ENCODE results near the gene PIP4K2A.

PIP4K2A gene

DNA sequence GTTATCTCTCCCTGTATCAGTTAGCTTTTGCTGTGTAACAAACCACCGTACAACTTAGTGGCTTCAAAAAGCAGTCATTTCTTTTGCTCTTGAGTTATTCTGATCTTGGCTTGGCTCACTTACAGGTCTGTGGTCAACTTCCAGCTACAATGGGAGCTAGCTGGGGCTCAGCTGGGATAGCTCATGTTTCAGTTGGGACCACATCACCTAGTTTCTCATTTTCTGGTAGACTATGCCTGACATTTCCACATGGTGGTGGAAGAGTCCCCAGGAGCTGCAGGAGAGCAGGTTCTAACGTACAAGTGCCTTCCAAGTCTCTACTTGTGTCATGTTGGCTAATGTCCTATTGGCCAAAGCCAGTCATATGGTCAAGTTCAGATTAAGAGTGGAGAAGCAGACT, 25.8 kb upstream of the PIP4K2A start:
- Histone ChIP-seq H3K9me3 (ENCODE audit: control insufficient read depth, insufficient read depth, low read length) (no peaks in the 10 kb centered on the region), H3K27me3 (ENCODE audit: control insufficient read depth, insufficient read depth, low read length) (no peaks in the 10 kb centered on the region), H3K9ac (ENCODE audit: low read depth, low read length) (no peak overlapping the region), H3K4me3 (ENCODE audit: low read depth, low read length) (no peak overlapping the region), H3K27ac (ENCODE audit: low read depth, low read length) (no peak overlapping the region), H3K4me1 (ENCODE audit: control insufficient read depth, insufficient read depth, low read length) (no peaks in the 10 kb centered on the region), H3K36me3 (ENCODE audit: control insufficient read depth, insufficient read depth, low read length) (no peaks in the 10 kb centered on the region)

GRCh38 chr10:22737587-22737986, 23.2 kb upstream of the PIP4K2A start:
- no peak overlapping the region for H3K4me3 ChIP-seq (ENCODE audit: low read depth, low read length)
- H3K27me3 ChIP-seq (ENCODE audit: control insufficient read depth, insufficient read depth, low read length), result no peaks in the 10 kb centered on the region
- H3K9me3 ChIP-seq (ENCODE audit: control insufficient read depth, insufficient read depth, low read length), result no peaks in the 10 kb centered on the region
- H3K36me3 ChIP-seq (ENCODE audit: control insufficient read depth, insufficient read depth, low read length), result no peaks in the 10 kb centered on the region
- no peaks in the 10 kb centered on the region for H3K4me1 ChIP-seq (ENCODE audit: control insufficient read depth, insufficient read depth, low read length)
- H3K9ac ChIP-seq (ENCODE audit: low read depth, low read length), result no peak overlapping the region
- no peak overlapping the region for H3K27ac ChIP-seq (ENCODE audit: low read depth, low read length)

GRCh38 chr10:22736134-22736533, 21.8 kb upstream of the PIP4K2A start:
- H3K4me1 ChIP-seq (ENCODE audit: control insufficient read depth, insufficient read depth, low read length), result no peaks in the 10 kb centered on the region

GRCh38 chr10:22733992-22734391, 19.6 kb upstream of the PIP4K2A start:
- Histone ChIP-seq H3K9ac (ENCODE audit: low read depth, low read length) (no peak overlapping the region), H3K4me3 (ENCODE audit: low read depth, low read length) (no peak overlapping the region)

More at GRCh38 chr10:22736134-22736533, 21.8 kb upstream of the PIP4K2A start:
- H3K27ac ChIP-seq (ENCODE audit: low read depth, low read length), result no peak overlapping the region
- H3K9me3 ChIP-seq (ENCODE audit: control insufficient read depth, insufficient read depth, low read length), result no peaks in the 10 kb centered on the region
- no peaks in the 10 kb centered on the region for H3K36me3 ChIP-seq (ENCODE audit: control insufficient read depth, insufficient read depth, low read length)
- H3K27me3 ChIP-seq (ENCODE audit: control insufficient read depth, insufficient read depth, low read length), result no peaks in the 10 kb centered on the region
- H3K9ac ChIP-seq (ENCODE audit: low read depth, low read length), result no peak overlapping the region
- no peak overlapping the region for H3K4me3 ChIP-seq (ENCODE audit: low read depth, low read length)

GRCh38 chr10:22727663-22728062, 13.3 kb upstream of the PIP4K2A start:
- H3K9me3 ChIP-seq (ENCODE audit: control insufficient read depth, insufficient read depth, low read length), result no peaks in the 10 kb centered on the region

More at GRCh38 chr10:22733992-22734391, 19.6 kb upstream of the PIP4K2A start:
- H3K9me3 ChIP-seq (ENCODE audit: control insufficient read depth, insufficient read depth, low read length), result no peaks in the 10 kb centered on the region
- no peaks in the 10 kb centered on the region for H3K4me1 ChIP-seq (ENCODE audit: control insufficient read depth, insufficient read depth, low read length)
- no peaks in the 10 kb centered on the region for H3K36me3 ChIP-seq (ENCODE audit: control insufficient read depth, insufficient read depth, low read length)
- no peaks in the 10 kb centered on the region for H3K27me3 ChIP-seq (ENCODE audit: control insufficient read depth, insufficient read depth, low read length)
- no peak overlapping the region for H3K27ac ChIP-seq (ENCODE audit: low read depth, low read length)

GRCh38 chr10:22727112-22727511, 12.7 kb upstream of the PIP4K2A start:
- no peaks in the 10 kb centered on the region for H3K4me1 ChIP-seq (ENCODE audit: control insufficient read depth, insufficient read depth, low read length)
- H3K9me3 ChIP-seq (ENCODE audit: control insufficient read depth, insufficient read depth, low read length), result no peaks in the 10 kb centered on the region
- no peak overlapping the region for H3K27ac ChIP-seq (ENCODE audit: low read depth, low read length)
- H3K27me3 ChIP-seq (ENCODE audit: control insufficient read depth, insufficient read depth, low read length), result no peaks in the 10 kb centered on the region
- H3K36me3 ChIP-seq (ENCODE audit: control insufficient read depth, insufficient read depth, low read length), result no peaks in the 10 kb centered on the region
- no peak overlapping the region for H3K4me3 ChIP-seq (ENCODE audit: low read depth, low read length)
- no peak overlapping the region for H3K9ac ChIP-seq (ENCODE audit: low read depth, low read length)

More at GRCh38 chr10:22727663-22728062, 13.3 kb upstream of the PIP4K2A start:
- Histone ChIP-seq H3K4me3 (ENCODE audit: low read depth, low read length) (no peak overlapping the region), H3K27ac (ENCODE audit: low read depth, low read length) (no peak overlapping the region), H3K9ac (ENCODE audit: low read depth, low read length) (no peak overlapping the region), H3K4me1 (ENCODE audit: control insufficient read depth, insufficient read depth, low read length) (no peaks in the 10 kb centered on the region), H3K27me3 (ENCODE audit: control insufficient read depth, insufficient read depth, low read length) (no peaks in the 10 kb centered on the region), H3K36me3 (ENCODE audit: control insufficient read depth, insufficient read depth, low read length) (no peaks in the 10 kb centered on the region)

DNA sequence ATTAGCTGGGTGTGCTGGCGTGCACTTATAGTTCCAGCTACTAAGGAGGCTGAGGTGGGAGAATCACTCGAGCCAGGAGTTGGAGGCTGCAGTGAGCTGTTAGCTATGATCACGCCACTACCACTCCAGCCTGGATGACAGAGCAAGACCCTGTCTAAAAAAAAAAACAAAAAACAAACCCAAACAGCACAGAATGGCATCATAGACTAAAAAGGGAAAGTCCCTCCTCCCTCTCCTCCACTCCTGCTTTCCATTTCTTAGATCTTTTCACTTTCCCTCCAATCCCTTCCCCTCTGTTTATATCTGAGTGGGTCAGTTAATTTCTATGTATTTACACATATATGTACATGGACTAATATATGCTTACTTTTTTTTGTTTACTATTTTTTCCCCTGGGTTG, 10.4 kb upstream of the PIP4K2A start:
- no peaks in the 10 kb centered on the region for H3K9me3 ChIP-seq (ENCODE audit: control insufficient read depth, insufficient read depth, low read length)
- no peaks in the 10 kb centered on the region for H3K4me1 ChIP-seq (ENCODE audit: control insufficient read depth, insufficient read depth, low read length)
- no peak overlapping the region for H3K9ac ChIP-seq (ENCODE audit: low read depth, low read length)
- no peak overlapping the region for H3K4me3 ChIP-seq (ENCODE audit: low read depth, low read length)
- no peak overlapping the region for H3K27ac ChIP-seq (ENCODE audit: low read depth, low read length)
- no peaks in the 10 kb centered on the region for H3K36me3 ChIP-seq (ENCODE audit: control insufficient read depth, insufficient read depth, low read length)
- no peaks in the 10 kb centered on the region for H3K27me3 ChIP-seq (ENCODE audit: control insufficient read depth, insufficient read depth, low read length)

DNA sequence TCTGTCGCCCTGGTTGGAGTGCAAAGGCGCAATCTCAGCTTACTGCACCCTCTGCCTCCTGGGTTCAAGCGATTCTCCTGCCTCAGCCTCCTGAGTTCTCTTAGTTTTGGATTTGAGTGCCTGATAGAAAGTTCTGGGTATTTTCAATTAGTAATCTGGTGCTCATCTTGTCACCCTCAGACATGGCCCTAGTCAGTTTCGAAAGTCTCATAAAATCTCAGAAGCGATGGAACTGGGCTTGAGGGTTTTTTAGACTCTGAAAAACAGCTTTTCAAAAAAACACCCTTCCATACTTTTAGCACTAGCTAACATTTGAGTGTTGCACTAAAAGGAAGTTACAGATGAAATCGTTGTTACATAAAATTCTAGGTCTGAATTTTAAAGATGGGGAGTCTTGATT, 9.4 kb upstream of the PIP4K2A start:
- no peak overlapping the region for H3K9ac ChIP-seq (ENCODE audit: low read depth, low read length)
- no peaks in the 10 kb centered on the region for H3K9me3 ChIP-seq (ENCODE audit: control insufficient read depth, insufficient read depth, low read length)
- no peaks in the 10 kb centered on the region for H3K4me1 ChIP-seq (ENCODE audit: control insufficient read depth, insufficient read depth, low read length)
- no peaks in the 10 kb centered on the region for H3K36me3 ChIP-seq (ENCODE audit: control insufficient read depth, insufficient read depth, low read length)
- no peak overlapping the region for H3K27ac ChIP-seq (ENCODE audit: low read depth, low read length)
- no peaks in the 10 kb centered on the region for H3K27me3 ChIP-seq (ENCODE audit: control insufficient read depth, insufficient read depth, low read length)
- no peak overlapping the region for H3K4me3 ChIP-seq (ENCODE audit: low read depth, low read length)

DNA sequence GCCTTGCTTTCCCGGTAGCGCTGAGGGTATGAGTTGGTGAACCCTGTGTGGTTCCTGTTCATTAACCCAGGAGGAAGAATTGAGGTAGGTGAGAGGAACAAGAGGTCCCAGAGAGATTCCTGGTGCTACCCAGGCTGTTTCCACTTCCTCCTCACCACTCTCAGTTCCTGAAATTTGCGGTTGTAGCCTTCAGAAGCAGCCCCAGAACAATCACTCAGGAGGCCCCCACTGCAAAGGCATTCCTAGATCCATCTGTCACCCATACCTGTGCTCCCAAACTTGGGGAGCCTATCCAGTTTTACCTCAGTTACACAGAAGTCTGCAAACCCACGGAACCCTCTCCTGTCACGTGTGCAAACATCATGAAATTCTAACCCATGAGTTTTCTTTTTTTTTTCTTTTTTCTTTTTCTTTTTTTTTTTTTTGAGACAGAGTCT, 9.0 kb upstream of the PIP4K2A start:
- Histone ChIP-seq H3K9me3 (ENCODE audit: control insufficient read depth, insufficient read depth, low read length) (no peaks in the 10 kb centered on the region), H3K27me3 (ENCODE audit: control insufficient read depth, insufficient read depth, low read length) (no peaks in the 10 kb centered on the region), H3K9ac (ENCODE audit: low read depth, low read length) (no peak overlapping the region), H3K36me3 (ENCODE audit: control insufficient read depth, insufficient read depth, low read length) (no peaks in the 10 kb centered on the region), H3K4me3 (ENCODE audit: low read depth, low read length) (no peak overlapping the region), H3K4me1 (ENCODE audit: control insufficient read depth, insufficient read depth, low read length) (no peaks in the 10 kb centered on the region), H3K27ac (ENCODE audit: low read depth, low read length) (no peak overlapping the region)

DNA sequence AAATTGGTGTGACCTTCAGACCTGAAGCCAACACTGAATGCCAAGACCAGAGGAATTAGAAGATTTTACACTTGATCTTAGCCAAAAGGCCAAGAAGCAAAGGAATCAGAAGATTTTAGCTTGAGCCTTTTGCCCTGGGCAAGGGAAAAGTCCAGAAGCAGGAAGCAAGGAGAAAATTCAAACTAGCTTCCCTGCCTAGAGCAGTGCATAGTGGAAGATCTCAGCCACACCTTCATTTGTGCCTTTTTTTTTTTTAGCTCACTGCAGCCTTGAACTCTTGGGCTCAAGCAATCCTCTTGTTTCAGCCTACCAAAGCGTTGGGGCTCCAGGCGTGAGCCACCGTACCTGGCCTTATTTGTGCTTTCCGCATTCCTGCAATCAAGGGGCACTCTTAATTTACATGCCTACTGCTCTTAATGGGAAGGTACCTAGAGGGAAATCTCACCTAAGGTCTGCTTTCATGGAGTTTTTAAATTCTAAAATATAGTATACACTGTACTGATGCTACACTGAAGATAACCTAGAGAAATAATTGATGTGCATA, 8.3 kb upstream of the PIP4K2A start:
- H3K27ac ChIP-seq (ENCODE audit: low read depth, low read length), result no peak overlapping the region
- H3K4me3 ChIP-seq (ENCODE audit: low read depth, low read length), result no peak overlapping the region
- no peaks in the 10 kb centered on the region for H3K9me3 ChIP-seq (ENCODE audit: control insufficient read depth, insufficient read depth, low read length)
- no peaks in the 10 kb centered on the region for H3K36me3 ChIP-seq (ENCODE audit: control insufficient read depth, insufficient read depth, low read length)
- H3K27me3 ChIP-seq (ENCODE audit: control insufficient read depth, insufficient read depth, low read length), result no peaks in the 10 kb centered on the region
- H3K4me1 ChIP-seq (ENCODE audit: control insufficient read depth, insufficient read depth, low read length), result no peaks in the 10 kb centered on the region
- no peak overlapping the region for H3K9ac ChIP-seq (ENCODE audit: low read depth, low read length)

DNA sequence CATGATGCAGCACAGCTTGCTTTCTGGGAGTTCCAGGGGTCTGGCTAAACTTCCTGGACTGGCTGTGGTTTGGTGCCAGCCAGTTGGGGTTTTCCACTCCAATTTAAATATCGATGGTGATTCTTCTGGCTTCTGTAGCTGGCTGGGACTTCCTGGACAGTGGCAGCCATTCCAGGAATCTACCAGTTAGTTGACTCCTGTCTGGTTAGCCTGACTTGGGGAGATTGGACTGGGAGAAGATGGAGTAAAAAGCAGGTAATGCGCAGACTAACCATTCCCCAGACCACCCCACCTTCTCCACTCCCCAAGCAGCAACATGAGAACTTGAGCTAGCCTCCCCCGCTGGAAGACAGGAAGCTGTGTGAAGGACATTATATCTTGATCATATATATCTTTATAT, 6.3 kb upstream of the PIP4K2A start:
- no peaks in the 10 kb centered on the region for H3K36me3 ChIP-seq (ENCODE audit: control insufficient read depth, insufficient read depth, low read length)
- no peaks in the 10 kb centered on the region; the same call in 1 of the 2 replicates for H3K27me3 ChIP-seq (ENCODE audit: control insufficient read depth, insufficient read depth, low read length)
- H3K4me3 ChIP-seq (ENCODE audit: low read depth, low read length), result no peak overlapping the region
- H3K9me3 ChIP-seq (ENCODE audit: control insufficient read depth, insufficient read depth, low read length), result no peaks in the 10 kb centered on the region
- no peak overlapping the region for H3K9ac ChIP-seq (ENCODE audit: low read depth, low read length)
- H3K27ac ChIP-seq (ENCODE audit: low read depth, low read length), result no peak overlapping the region
- no peaks in the 10 kb centered on the region for H3K4me1 ChIP-seq (ENCODE audit: control insufficient read depth, insufficient read depth, low read length)

Data from HUES48 (cell line).